ENCODE measurements around the gene ZNF682. TPM values are rescaled to one million over a fixed set of nuclear protein-coding genes. Genes with fewer than 3 reads are reported as not detected.
"Not testable (repeated sequence)": the region's sequence is repeated elsewhere in the genome, so short reads cannot be mapped to it uniquely, and the experiment has no call there.

Gene ZNF682
- total RNA-seq, 4 donors from 2014 or later: 5.1 to 10.7 (median 8.9) TPM

DNA sequence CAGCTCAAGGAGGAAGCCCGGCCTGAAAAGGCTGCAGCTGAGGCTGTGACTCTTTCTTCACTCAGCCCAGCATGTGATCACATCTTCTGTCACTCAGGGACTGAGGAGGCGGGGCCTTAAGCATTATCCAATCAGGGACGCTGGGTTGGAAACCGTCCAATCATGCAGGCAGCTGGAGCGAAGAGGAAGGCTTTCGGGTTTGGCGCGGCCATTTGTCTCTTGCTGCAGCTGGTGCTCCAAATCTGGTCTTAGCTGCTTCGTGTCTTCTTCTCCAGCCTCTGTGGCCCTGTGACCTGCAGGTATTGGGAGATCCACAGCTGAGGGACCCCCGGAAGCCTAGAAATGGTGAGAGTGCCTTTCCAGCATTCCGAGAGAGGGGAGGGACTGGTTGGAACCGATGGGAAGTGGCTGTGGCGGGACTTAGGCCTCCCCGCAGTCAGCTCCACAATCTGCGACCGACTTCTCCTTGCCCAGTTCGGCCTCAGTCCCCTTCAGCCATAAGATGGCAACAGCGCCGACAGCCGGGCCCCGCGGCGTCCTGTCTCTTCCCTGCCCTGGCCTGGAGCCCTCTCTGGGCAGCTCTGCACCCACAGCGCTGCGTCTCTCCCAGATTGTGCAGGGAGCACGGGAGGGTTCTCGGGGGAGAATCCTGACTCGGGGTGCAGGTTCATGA is 38.6 kb upstream of the ZNF682 start, which contains the start of gene ZNF90:
ZNF90 (plus strand) TSS at position 210 of the 673 bp plus-strand sequence; CDS start at position 343, 133 bp downstream.
- no peaks in the 10 kb centered on the region for H3K27me3 ChIP-seq
- no peaks in the 10 kb centered on the region for H3K4me1 ChIP-seq
- no peaks in the 10 kb centered on the region for H3K36me3 ChIP-seq
- H3K4me3 ChIP-seq: peak within 1 kb of the TSS; percentile 40 to 63 (median 55)
- TF ChIP-seq, protein P1, sequence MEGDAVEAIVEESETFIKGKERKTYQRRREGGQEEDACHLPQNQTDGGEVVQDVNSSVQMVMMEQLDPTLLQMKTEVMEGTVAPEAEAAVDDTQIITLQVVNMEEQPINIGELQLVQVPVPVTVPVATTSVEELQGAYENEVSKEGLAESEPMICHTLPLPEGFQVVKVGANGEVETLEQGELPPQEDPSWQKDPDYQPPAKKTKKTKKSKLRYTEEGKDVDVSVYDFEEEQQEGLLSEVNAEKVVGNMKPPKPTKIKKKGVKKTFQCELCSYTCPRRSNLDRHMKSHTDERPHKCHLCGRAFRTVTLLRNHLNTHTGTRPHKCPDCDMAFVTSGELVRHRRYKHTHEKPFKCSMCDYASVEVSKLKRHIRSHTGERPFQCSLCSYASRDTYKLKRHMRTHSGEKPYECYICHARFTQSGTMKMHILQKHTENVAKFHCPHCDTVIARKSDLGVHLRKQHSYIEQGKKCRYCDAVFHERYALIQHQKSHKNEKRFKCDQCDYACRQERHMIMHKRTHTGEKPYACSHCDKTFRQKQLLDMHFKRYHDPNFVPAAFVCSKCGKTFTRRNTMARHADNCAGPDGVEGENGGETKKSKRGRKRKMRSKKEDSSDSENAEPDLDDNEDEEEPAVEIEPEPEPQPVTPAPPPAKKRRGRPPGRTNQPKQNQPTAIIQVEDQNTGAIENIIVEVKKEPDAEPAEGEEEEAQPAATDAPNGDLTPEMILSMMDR (IDR thresholded peaks at IDR 0.05): no peak
- no peak for TF ChIP-seq POLR2A (IDR thresholded peaks at IDR 0.05)
- DNase-seq: peak; percentile 72 to 97 (median 95)
- H3K27ac ChIP-seq: peak within 1 kb of the TSS in 3 of 4 donors; percentile 10 to 62 (median 22)
- H3K9me3 ChIP-seq: no peaks in the 10 kb centered on the region

DNA sequence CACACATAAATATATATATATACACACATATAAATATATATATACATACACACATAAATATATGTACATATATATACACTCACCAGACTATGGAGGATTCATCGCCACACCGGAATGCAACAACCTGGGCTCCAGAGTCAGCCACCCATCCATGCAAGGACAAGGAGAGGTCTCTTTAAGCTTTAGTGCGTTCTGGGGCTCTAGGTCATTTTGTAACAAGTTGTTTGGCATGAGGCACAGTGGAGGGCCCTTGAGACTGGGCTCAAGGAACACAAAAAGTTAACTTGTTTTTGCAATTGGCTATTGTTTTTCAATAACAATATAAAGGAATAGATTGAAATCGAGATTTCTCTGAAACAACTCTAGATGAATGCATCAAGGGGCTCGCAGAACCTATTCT is 33.6 kb upstream of the ZNF682 start:
- TF ChIP-seq, protein P1 (IDR thresholded peaks at IDR 0.05): no peak
- TF ChIP-seq POLR2A (IDR thresholded peaks at IDR 0.05): no peak
- DNase-seq: no peak
- H3K27ac ChIP-seq: no peak overlapping the region

DNA sequence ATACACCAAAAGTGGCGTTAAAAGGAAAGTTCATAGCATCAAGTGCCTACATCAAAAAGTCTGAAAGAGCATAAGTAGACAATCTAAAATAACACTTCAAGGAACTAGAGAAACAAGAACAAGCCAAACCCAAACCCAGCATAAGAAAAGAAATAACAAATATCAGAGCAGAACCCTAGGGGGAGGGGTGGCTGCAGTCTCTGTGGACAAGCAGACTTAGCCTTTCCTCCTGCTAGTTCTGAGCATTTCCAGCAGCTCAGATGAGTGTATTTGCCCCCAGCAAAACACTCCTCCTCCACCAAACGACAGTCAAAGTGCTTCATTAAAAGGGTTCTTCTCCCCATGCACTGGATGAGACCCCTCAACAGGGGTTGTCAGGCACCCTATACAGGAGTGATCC is 31.4 kb upstream of the ZNF682 start:
- TF ChIP-seq, protein P1 (IDR thresholded peaks at IDR 0.05): no peak
- TF ChIP-seq POLR2A (IDR thresholded peaks at IDR 0.05): no peak
- DNase-seq: no peak
- Histone ChIP-seq H3K4me3 (no peak overlapping the region), H3K27me3 (no peaks in the 10 kb centered on the region), H3K4me1 (no peaks in the 10 kb centered on the region), H3K36me3 (no peaks in the 10 kb centered on the region), H3K9me3 (no peaks in the 10 kb centered on the region), H3K27ac (no peak overlapping the region)

More for the DNA sequence above, 33.6 kb upstream of the ZNF682 start:
- Histone ChIP-seq H3K36me3 (no peaks in the 10 kb centered on the region), H3K9me3 (no peaks in the 10 kb centered on the region), H3K4me1 (no peaks in the 10 kb centered on the region), H3K4me3 (no peak overlapping the region), H3K27me3 (no peaks in the 10 kb centered on the region)

DNA sequence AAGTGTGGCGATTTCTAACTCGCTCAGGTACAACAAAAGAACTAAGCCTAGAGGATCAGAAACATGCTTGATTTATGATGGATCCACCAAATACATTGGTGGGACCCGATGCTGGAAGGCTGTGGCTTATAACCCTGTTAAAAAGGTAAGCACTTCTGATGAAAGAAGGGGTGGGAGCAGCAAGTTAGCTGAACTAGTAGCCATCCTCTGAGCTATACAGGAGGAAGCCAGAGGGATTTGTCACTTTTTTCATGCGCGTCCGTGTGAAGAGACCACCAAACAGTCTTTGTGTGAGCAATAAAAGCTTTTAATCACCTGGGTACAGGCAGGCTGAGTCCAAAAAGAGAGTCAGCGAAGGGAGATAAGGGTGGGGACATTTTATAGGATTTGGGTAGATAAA is 29.3 kb upstream of the ZNF682 start:
- H3K27me3 ChIP-seq, H3K9me3 ChIP-seq, DNase-seq, H3K4me1 ChIP-seq, H3K4me3 ChIP-seq, H3K27ac ChIP-seq, H3K36me3 ChIP-seq: not testable (repeated sequence)

DNA sequence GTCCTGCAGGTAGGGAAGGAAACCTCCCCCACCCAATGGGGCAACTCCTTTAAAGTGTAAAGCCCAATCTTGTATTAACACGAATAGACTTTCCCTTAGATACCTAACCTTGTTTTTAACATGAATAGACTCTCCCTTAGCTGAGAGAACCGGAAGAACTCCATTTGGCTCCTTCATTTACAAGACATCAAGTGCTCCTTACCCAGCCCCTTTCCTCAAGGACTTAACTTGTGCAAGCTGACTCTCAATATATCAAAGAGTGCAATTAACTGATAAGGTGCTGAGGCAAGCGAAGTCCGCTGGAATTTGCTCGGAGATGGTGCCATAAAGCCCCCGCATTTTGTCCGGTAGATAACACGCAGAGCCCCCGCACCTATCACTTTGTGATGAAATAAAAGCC is 28.6 kb upstream of the ZNF682 start:
- TF ChIP-seq, protein P1 (IDR thresholded peaks at IDR 0.05): no peak
- TF ChIP-seq POLR2A (IDR thresholded peaks at IDR 0.05): no peak
- no peak overlapping the region for H3K27ac ChIP-seq
- H3K4me3 ChIP-seq: no peak overlapping the region
- no peaks in the 10 kb centered on the region for H3K27me3 ChIP-seq
- no peaks in the 10 kb centered on the region for H3K9me3 ChIP-seq
- no peaks in the 10 kb centered on the region for H3K4me1 ChIP-seq
- H3K36me3 ChIP-seq: no peaks in the 10 kb centered on the region
- DNase-seq: no peak

DNA sequence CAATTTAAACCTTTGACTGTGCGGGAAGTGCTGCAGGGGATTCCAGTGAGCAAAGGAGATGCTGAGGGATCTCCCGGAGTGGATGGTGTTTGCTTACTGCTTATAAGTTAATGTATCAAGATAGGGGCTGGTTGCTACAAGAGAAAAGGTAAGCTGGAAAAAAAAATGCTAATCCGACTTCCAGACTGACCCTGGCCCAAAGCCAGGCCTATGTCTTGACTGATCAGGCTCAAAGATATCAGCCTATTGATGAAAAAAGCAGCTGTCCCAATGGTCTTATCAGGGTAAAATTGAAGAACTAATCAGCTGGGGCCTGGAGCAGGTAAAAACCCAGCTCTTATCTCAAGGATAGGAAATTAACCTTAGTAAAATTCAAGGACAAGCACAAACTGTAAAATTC is 27.6 kb upstream of the ZNF682 start:
- Histone ChIP-seq H3K27me3 (no peaks in the 10 kb centered on the region), H3K4me1 (no peaks in the 10 kb centered on the region), H3K4me3 (no peak overlapping the region), H3K9me3 (no peaks in the 10 kb centered on the region), H3K27ac (no peak overlapping the region), H3K36me3 (no peaks in the 10 kb centered on the region)
- no peak for TF ChIP-seq POLR2A (IDR thresholded peaks at IDR 0.05)
- TF ChIP-seq, protein P1 (IDR thresholded peaks at IDR 0.05): no peak
- DNase-seq: no peak

Measured in Peyer's patch (tissue), 4 donors.